OCI-LY1 (cell line): ENCODE results near the gene METTL8.

Experiments
- H2AFZ ChIP-seq: fragments of 200-600 bp; sonication (generic), shearing (Covaris generic); 2 replicates; pipeline ENCODE4 v1.6.0; 2014; ENCODE audit warnings: antibody characterized with exemption, mild to moderate bottlenecking, low read length
- H3F3A ChIP-seq: fragments of 200-600 bp; sonication (generic), shearing (Covaris generic); 2 replicates; pipeline ENCODE4 v1.6.0; 2014; ENCODE audit warnings: mild to moderate bottlenecking, antibody characterized with exemption, low read length, moderate library complexity; ENCODE audit not compliant: insufficient read depth
- H3K27ac ChIP-seq: fragments of 200-600 bp; sonication (generic); 2 replicates; pipeline ENCODE4 v1.5.1; 2014; ENCODE audit warnings: low read length, mixed run types, mild to moderate bottlenecking, low read depth; ENCODE audit not compliant: poor library complexity, severe bottlenecking
- H3K27me3 ChIP-seq: fragments of 200-600 bp; sonication (generic); 2 replicates; pipeline ENCODE4 v1.6.0; 2014; ENCODE audit warnings: antibody characterized with exemption, mild to moderate bottlenecking, low read length, moderate library complexity; ENCODE audit not compliant: insufficient read depth
- H3K36me3 ChIP-seq: fragments of 200-600 bp; sonication (generic); 2 replicates; pipeline ENCODE4 v1.6.1; 2014; ENCODE audit warnings: mild to moderate bottlenecking, antibody characterized with exemption, low read length, moderate library complexity, mixed read lengths; ENCODE audit not compliant: insufficient read depth
- H3K4me1 ChIP-seq: fragments of 200-600 bp; sonication (generic); 2 replicates; pipeline ENCODE4 v1.5.1; 2014; ENCODE audit warnings: mild to moderate bottlenecking, low read length, moderate library complexity; ENCODE audit not compliant: insufficient read depth, severe bottlenecking
- H3K4me2 ChIP-seq: fragments of 200-600 bp; sonication (generic), shearing (Covaris generic); 2 replicates; pipeline ENCODE4 v1.6.1; 2014; ENCODE audit warnings: low read length
- H3K4me3 ChIP-seq: fragments of 200-600 bp; sonication (generic); 2 replicates; pipeline ENCODE4 v1.5.1; 2014; ENCODE audit warnings: low read length, low read depth, mild to moderate bottlenecking, mixed read lengths; ENCODE audit not compliant: poor library complexity, severe bottlenecking
- H3K79me2 ChIP-seq: fragments of 200-600 bp; shearing (Covaris generic); 2 replicates; pipeline ENCODE4 v1.6.1; 2016; ENCODE audit warnings: mixed run types, low read length, mixed read lengths; ENCODE audit not compliant: insufficient read depth
- H3K9ac ChIP-seq: fragments of 200-600 bp; sonication (generic), shearing (Covaris generic); 2 replicates; pipeline ENCODE4 v1.6.1; 2014; ENCODE audit warnings: mild to moderate bottlenecking, low read length, mixed read lengths
- H3K9me2 ChIP-seq: fragments of 200-600 bp; sonication (generic), shearing (Covaris generic); 2 replicates; pipeline ENCODE4 v1.6.1; 2014; ENCODE audit warnings: low read depth, mild to moderate bottlenecking, low read length, mixed read lengths
- H3K9me3 ChIP-seq: fragments of 200-600 bp; shearing (Covaris generic); 2 replicates; pipeline ENCODE4 v1.6.1; 2014; ENCODE audit warnings: low read length, mixed read lengths
- H4K20me1 ChIP-seq: fragments of 200-600 bp; sonication (generic), shearing (Covaris generic); 2 replicates; pipeline ENCODE4 v1.6.0; 2016; ENCODE audit warnings: mild to moderate bottlenecking, low read length; ENCODE audit not compliant: insufficient read depth
- CTCF ChIP-seq: fragments of 200-600 bp; sonication (generic), shearing (Covaris generic); IDR thresholded peaks from 2 replicates; pipeline ENCODE4 v1.5.1; 2017; ENCODE audit warnings: mild to moderate bottlenecking, antibody characterized with exemption, low read length, moderate library complexity, mixed read lengths
- EZH2 ChIP-seq: fragments of 200-600 bp; sonication (generic), shearing (Covaris generic); IDR thresholded peaks from 2 replicates; pipeline ENCODE4 v1.8.0; 2017; ENCODE audit warnings: borderline replicate concordance, mixed run types, mild to moderate bottlenecking, antibody characterized with exemption, low read length, moderate library complexity, mixed read lengths

METTL8 gene

GRCh38 chr2:171334171-171334570 lies 99.6 kb downstream of the METTL8 start:
- Histone ChIP-seq H3K27me3 (no peaks in the 10 kb centered on the region), H3K4me2 (no peak overlapping the region), H3K36me3 (no peaks in the 10 kb centered on the region), H3K4me1 (peaks cover 70% of the 10 kb centered on the region), H3F3A (peaks cover 5% of the 10 kb centered on the region; the same call in 1 of the 2 replicates), H3K4me3 (no peak overlapping the region), H2AFZ (no peak overlapping the region), H3K9ac (no peak overlapping the region), H3K9me2 (no peaks in the 10 kb centered on the region), H3K79me2 (no peaks in the 10 kb centered on the region), H3K27ac (peak overlapping the region; percentile 76), H3K9me3 (no peaks in the 10 kb centered on the region), H4K20me1 (no peaks in the 10 kb centered on the region)
- no peak for TF ChIP-seq CTCF
- no peak for TF ChIP-seq EZH2

- Histone ChIP-seq H3F3A (no peaks in the 10 kb centered on the region), H3K9me3 (no peaks in the 10 kb centered on the region), H3K27me3 (no peaks in the 10 kb centered on the region), H2AFZ (peak overlapping the region; percentile 13; the same call in 1 of the 2 replicates), H3K4me2 (peak overlapping the region; percentile 64), H3K9me2 (no peaks in the 10 kb centered on the region), H4K20me1 (no peaks in the 10 kb centered on the region), H3K4me1 (peaks cover 62% of the 10 kb centered on the region), H3K9ac (peak overlapping the region; percentile 57), H3K36me3 (no peaks in the 10 kb centered on the region), H3K79me2 (no peaks in the 10 kb centered on the region), H3K27ac (peak overlapping the region; percentile 69), H3K4me3 (no peak overlapping the region)
- TF ChIP-seq EZH2 (no peak), CTCF (no peak)
These were observed 103.4 kb downstream of the METTL8 start for GRCh38 chr2:171330155-171330956.

- Histone ChIP-seq H3K9me3 (no peaks in the 10 kb centered on the region), H3K36me3 (no peaks in the 10 kb centered on the region), H3K4me2 (peak overlapping the region; percentile 57), H3K4me1 (peaks cover 81% of the 10 kb centered on the region), H3F3A (peaks cover 11% of the 10 kb centered on the region; the same call in 1 of the 2 replicates), H3K79me2 (no peaks in the 10 kb centered on the region), H4K20me1 (no peaks in the 10 kb centered on the region), H3K27me3 (no peaks in the 10 kb centered on the region), H3K4me3 (peak overlapping the region; percentile 10), H3K27ac (peak overlapping the region; percentile 98), H3K9me2 (no peaks in the 10 kb centered on the region), H2AFZ (peak overlapping the region; percentile 2; the same call in 1 of the 2 replicates), H3K9ac (peak overlapping the region; percentile 51)
- TF ChIP-seq CTCF (no peak), EZH2 (no peak)
These were observed 106.7 kb downstream of the METTL8 start for GRCh38 chr2:171327043-171327496.
